PFSK-1 (cell line): ENCODE results near the gene CAVIN2.

Experiments used
- POLR2AphosphoS5 ChIP-seq: IDR thresholded peaks from 2 replicates; pipeline ENCODE4 v1.6.1; 2012; ENCODE audit warnings: low read depth, mild to moderate bottlenecking, control low read depth, low read length, moderate library complexity
- TAF1 ChIP-seq: IDR thresholded peaks from 2 replicates; pipeline ENCODE4 v1.6.1; 2012; ENCODE audit warnings: low read length, control low read depth, borderline replicate concordance; ENCODE audit not compliant: insufficient read depth
- TF ChIP-seq, protein P1 (sequence below), 2 experiments: IDR thresholded peaks; 2 replicates each; pipeline versions ENCODE4 v1.6.1 to v1.8.0; 2011 to 2012; ENCODE audit warnings: low read depth in 2 of 2, low read length in 2 of 2, control low read depth in 1 of 2, inconsistent platforms in 1 of 2, mild to moderate bottlenecking in 1 of 2, moderate library complexity in 1 of 2; ENCODE audit not compliant: insufficient read depth in 1 of 2

DNA sequence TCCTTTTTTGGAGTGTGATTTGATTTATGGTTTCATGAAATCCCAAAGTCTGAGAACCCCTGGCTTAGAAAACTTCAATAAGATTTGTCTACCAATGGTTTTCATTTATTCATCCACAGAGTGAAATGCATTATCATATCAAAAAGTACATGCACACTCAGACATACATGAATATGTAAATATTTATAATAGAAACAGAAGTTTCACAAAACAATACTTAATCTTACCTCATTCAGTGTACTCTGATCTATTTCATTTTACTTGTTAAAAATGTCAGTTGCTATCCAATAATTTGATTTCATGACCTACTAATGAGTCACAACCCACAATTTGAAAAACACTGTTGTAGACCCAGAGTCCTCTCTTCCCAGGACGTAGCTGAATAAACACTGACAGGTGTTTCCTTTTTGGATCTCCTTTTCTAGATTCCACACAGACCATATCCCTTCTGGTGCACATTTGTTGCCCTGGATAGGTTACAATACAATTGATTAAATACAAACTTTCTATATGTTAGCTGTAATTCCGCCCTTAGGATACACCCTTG is 10.4 kb upstream of the CAVIN2 start:
- TF ChIP-seq POLR2AphosphoS5 (no peak), TAF1 (no peak)
- TF ChIP-seq, protein P1, sequence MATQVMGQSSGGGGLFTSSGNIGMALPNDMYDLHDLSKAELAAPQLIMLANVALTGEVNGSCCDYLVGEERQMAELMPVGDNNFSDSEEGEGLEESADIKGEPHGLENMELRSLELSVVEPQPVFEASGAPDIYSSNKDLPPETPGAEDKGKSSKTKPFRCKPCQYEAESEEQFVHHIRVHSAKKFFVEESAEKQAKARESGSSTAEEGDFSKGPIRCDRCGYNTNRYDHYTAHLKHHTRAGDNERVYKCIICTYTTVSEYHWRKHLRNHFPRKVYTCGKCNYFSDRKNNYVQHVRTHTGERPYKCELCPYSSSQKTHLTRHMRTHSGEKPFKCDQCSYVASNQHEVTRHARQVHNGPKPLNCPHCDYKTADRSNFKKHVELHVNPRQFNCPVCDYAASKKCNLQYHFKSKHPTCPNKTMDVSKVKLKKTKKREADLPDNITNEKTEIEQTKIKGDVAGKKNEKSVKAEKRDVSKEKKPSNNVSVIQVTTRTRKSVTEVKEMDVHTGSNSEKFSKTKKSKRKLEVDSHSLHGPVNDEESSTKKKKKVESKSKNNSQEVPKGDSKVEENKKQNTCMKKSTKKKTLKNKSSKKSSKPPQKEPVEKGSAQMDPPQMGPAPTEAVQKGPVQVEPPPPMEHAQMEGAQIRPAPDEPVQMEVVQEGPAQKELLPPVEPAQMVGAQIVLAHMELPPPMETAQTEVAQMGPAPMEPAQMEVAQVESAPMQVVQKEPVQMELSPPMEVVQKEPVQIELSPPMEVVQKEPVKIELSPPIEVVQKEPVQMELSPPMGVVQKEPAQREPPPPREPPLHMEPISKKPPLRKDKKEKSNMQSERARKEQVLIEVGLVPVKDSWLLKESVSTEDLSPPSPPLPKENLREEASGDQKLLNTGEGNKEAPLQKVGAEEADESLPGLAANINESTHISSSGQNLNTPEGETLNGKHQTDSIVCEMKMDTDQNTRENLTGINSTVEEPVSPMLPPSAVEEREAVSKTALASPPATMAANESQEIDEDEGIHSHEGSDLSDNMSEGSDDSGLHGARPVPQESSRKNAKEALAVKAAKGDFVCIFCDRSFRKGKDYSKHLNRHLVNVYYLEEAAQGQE (IDR thresholded peaks at IDR 0.05; ENCODE audit: insufficient read depth in 1 of 2, low read depth in 2 of 2, low read length in 2 of 2) = no peak
